Cerebellar cortex (tissue), 1 donor: ENCODE measurements around the gene PITX3.

Experiments
- DNase-seq: peaks from one replicate; pipeline ENCODE4 v3.0.0-alpha.2; 2015; ENCODE audit warnings: low spot score

The PITX3 gene

GRCh38 chr10:102241444-102242117, at the start of gene PITX3:
Gene PITX3, minus strand, starts transcription at chr10:102241512. Its CDS starts 9,432 bp downstream, at chr10:102232080.
- DNase-seq, result peak; percentile 77

- no peak for DNase-seq
These were observed 48.5 kb upstream of the PITX3 start for GRCh38 chr10:102289840-102290239.

- DNase-seq, result no peak
These were observed 48.0 kb upstream of the PITX3 start for GRCh38 chr10:102289356-102289755.

GRCh38 chr10:102287991-102288390, 46.7 kb upstream of the PITX3 start:
- no peak for DNase-seq

- DNase-seq, result no peak
These were observed 46.2 kb upstream of the PITX3 start for GRCh38 chr10:102287538-102287937.

- DNase-seq, result no peak
These were observed 44.9 kb upstream of the PITX3 start for GRCh38 chr10:102286216-102286615.

GRCh38 chr10:102285133-102285532, 43.8 kb upstream of the PITX3 start:
- DNase-seq, result no peak

GRCh38 chr10:102284531-102284930, 43.2 kb upstream of the PITX3 start:
- DNase-seq, result no peak

- no peak for DNase-seq
These were observed 42.6 kb upstream of the PITX3 start for GRCh38 chr10:102283890-102284289.

- DNase-seq, result no peak
These were observed 42.2 kb upstream of the PITX3 start for GRCh38 chr10:102283488-102283887.

GRCh38 chr10:102281102-102281487, 39.8 kb upstream of the PITX3 start:
- DNase-seq, result no peak

GRCh38 chr10:102280397-102281101, 39.2 kb upstream of the PITX3 start:
- peak; percentile 47 for DNase-seq

GRCh38 chr10:102279104-102279503, 37.8 kb upstream of the PITX3 start:
- DNase-seq, result no peak

- no peak for DNase-seq
These were observed 34.0 kb upstream of the PITX3 start for GRCh38 chr10:102275343-102275742.

GRCh38 chr10:102274062-102274461, 32.8 kb upstream of the PITX3 start:
- no peak for DNase-seq

GRCh38 chr10:102269017-102269416, 27.7 kb upstream of the PITX3 start:
- DNase-seq, result no peak

GRCh38 chr10:102268375-102268888, 27.1 kb upstream of the PITX3 start:
- DNase-seq, result no peak

GRCh38 chr10:102267748-102268147, 26.4 kb upstream of the PITX3 start:
- no peak for DNase-seq

- DNase-seq, result no peak
These were observed 25.4 kb upstream of the PITX3 start for GRCh38 chr10:102266670-102267069.

- DNase-seq, result no peak
These were observed 23.1 kb upstream of the PITX3 start for GRCh38 chr10:102264371-102264770.

GRCh38 chr10:102262744-102263370, 21.5 kb upstream of the PITX3 start:
- DNase-seq, result no peak

- no peak for DNase-seq
These were observed 20.5 kb upstream of the PITX3 start for GRCh38 chr10:102261842-102262241.

GRCh38 chr10:102261196-102261595, 19.9 kb upstream of the PITX3 start:
- DNase-seq, result no peak
